ENCODE results near the gene MGAT1.

DNA sequence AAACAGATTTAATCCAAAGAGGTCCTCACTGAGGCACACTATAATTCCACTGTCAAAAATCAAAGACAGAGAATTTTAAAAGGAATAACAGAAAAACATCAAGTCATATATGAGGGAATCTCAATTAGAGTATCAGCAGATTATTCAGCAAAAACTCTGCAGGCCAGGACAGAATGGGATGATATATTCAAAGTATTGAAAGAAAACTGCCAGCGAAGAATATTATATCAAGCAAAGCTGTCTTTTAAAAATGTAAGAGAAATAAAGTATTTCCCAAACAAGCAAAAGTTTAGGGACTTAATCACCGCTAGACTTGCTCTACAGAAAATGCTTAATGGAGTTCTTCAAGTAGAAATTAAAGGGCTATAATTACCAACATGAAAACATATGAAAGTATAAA, 47.0 kb downstream of the MGAT1 start:
- TF ChIP-seq, protein P1, sequence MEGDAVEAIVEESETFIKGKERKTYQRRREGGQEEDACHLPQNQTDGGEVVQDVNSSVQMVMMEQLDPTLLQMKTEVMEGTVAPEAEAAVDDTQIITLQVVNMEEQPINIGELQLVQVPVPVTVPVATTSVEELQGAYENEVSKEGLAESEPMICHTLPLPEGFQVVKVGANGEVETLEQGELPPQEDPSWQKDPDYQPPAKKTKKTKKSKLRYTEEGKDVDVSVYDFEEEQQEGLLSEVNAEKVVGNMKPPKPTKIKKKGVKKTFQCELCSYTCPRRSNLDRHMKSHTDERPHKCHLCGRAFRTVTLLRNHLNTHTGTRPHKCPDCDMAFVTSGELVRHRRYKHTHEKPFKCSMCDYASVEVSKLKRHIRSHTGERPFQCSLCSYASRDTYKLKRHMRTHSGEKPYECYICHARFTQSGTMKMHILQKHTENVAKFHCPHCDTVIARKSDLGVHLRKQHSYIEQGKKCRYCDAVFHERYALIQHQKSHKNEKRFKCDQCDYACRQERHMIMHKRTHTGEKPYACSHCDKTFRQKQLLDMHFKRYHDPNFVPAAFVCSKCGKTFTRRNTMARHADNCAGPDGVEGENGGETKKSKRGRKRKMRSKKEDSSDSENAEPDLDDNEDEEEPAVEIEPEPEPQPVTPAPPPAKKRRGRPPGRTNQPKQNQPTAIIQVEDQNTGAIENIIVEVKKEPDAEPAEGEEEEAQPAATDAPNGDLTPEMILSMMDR (IDR thresholded peaks at IDR 0.05) = no peak
- no peak for TF ChIP-seq POLR2A (IDR thresholded peaks at IDR 0.05)
